NB4 (cell line): ENCODE results near the gene BPTF.
A peak's percentile ranks its signal among the peaks of the same experiment; 100 is the strongest.

ENCODE experiments used
- CTCF ChIP-seq: IDR thresholded peaks from one replicate; pipeline ENCODE4 v1.5.1; 2012; ENCODE audit warnings: low read depth, low read length
- POLR2A ChIP-seq: IDR thresholded peaks from 2 replicates; pipeline ENCODE4 v1.6.1; 2011; ENCODE audit warnings: mild to moderate bottlenecking; ENCODE audit not compliant: insufficient read length; ENCODE audit errors: extremely low read depth
- TF ChIP-seq, protein P1 (sequence below): IDR thresholded peaks from 2 replicates; pipeline ENCODE4 v1.6.1; 2011; ENCODE audit warnings: low read depth, low read length

DNA sequence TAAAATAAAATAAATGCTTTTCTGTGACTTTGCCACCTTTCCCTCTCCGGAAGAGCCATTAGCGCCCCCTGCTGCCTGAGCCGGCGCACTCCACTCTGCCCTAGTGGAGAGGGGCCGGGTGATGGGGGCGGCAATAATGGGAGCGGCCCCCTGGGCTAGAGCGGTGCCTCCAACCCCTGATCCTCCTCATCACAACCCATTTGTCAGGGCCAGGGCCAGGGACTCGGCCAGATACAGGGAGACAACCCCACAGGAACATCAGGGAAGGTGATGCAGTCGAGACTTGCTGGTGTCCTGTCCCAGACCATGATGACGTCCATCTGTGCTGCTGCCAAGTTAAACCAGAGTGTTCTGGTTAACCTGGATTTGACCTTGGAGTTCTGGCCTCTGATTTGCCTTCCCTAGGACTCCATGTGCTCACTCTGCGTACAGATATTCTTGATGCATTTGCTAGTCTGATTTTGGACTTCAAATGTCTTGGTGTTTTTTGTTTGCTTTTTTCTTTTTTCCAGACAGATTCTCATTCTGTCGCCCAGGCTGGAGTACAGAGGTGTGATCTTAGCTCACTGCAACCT is 46.1 kb upstream of the BPTF start:
- TF ChIP-seq POLR2A (no peak), CTCF (peak; percentile 63)
- TF ChIP-seq, protein P1, sequence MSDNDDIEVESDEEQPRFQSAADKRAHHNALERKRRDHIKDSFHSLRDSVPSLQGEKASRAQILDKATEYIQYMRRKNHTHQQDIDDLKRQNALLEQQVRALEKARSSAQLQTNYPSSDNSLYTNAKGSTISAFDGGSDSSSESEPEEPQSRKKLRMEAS: no peak
